HFFc6 (cell line): ENCODE data around the gene NLRP7. TPM values are rescaled to one million over a fixed set of nuclear protein-coding genes. Genes with fewer than 3 reads are reported as not detected.
"Not testable (repeated sequence)": the region's sequence is repeated elsewhere in the genome, so short reads cannot be mapped to it uniquely, and the experiment has no call there.

Experiments
- DNase-seq: peaks from one replicate; pipeline ENCODE4 v3.0.0-alpha.2; 2018
- H3K27ac Mint-ChIP-seq: 2 replicates; pipeline ENCODE4 v1.8.0; 2020; ENCODE audit warnings: mild to moderate bottlenecking, mixed read lengths
- H3K27me3 Mint-ChIP-seq: 2 replicates; pipeline ENCODE4 v1.8.0; 2021; ENCODE audit warnings: mild to moderate bottlenecking, moderate library complexity, mixed read lengths; ENCODE audit not compliant: insufficient read depth
- H3K36me3 Mint-ChIP-seq: 2 replicates; pipeline ENCODE4 v1.8.0; 2021; ENCODE audit warnings: low read depth, mixed read lengths
- H3K4me1 Mint-ChIP-seq: 2 replicates; pipeline ENCODE4 v1.8.0; 2020; ENCODE audit warnings: low read depth, mixed read lengths
- H3K4me3 Mint-ChIP-seq: 2 replicates; pipeline ENCODE4 v1.8.0; 2020; ENCODE audit warnings: mild to moderate bottlenecking, moderate library complexity, mixed read lengths
- H3K9me3 Mint-ChIP-seq: 2 replicates; pipeline ENCODE4 v1.8.0; 2020; ENCODE audit warnings: mild to moderate bottlenecking, mixed read lengths
- total RNA-seq, 6 experiments: library from RNA; stranded (reverse); fragmentation: NEBNext Ultra II Directional; extraction: Animal tissue kit (Norgen Biotek cat#: 25700); gene quantifications; 2 replicates in 1 of 6; 3 replicates in 5 of 6; pipeline ENCODE4 v1.2.3, GENCODE V29; 2021
- TF ChIP-seq, protein P1 (sequence below): fragments of 200-600 bp; sonication (generic); IDR thresholded peaks from 2 replicates; pipeline ENCODE4 v1.5.0; 2021; ENCODE audit warnings: antibody characterized with exemption, mild to moderate bottlenecking

Gene NLRP7
- total RNA-seq, 6 experiments from 2014 or later: not detected

DNA sequence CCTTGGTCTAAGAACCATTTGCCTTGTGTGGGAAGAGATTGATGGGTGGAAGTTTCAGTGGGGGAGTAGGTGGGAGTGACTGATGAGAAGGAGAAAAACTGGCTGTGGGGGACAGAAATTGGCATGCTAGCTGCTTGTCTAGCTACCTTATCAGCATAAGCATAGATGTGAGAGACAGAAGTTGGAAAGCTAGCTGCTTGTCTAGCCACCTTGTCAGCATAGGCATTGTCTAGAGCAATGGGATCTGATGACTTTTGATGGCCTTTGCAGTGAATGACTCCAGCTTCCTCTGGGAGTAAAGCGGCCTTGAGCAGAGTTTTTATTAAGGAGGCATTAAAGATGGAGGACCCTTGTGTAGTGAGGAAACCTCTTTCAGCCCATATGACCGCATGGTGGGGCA is 51.3 kb downstream of the NLRP7 start:
- 0 out of 2 replicates have a peak, but pooled peaks cover 10% of the 10 kb centered on the region for H3K36me3 Mint-ChIP-seq
- H3K27me3 Mint-ChIP-seq: peaks cover 1% of the 10 kb centered on the region
- peaks cover 54% of the 10 kb centered on the region for H3K9me3 Mint-ChIP-seq
- no peak overlapping the region for H3K4me3 Mint-ChIP-seq
- DNase-seq: no peak
- no peak overlapping the region for H3K27ac Mint-ChIP-seq
- TF ChIP-seq, protein P1, sequence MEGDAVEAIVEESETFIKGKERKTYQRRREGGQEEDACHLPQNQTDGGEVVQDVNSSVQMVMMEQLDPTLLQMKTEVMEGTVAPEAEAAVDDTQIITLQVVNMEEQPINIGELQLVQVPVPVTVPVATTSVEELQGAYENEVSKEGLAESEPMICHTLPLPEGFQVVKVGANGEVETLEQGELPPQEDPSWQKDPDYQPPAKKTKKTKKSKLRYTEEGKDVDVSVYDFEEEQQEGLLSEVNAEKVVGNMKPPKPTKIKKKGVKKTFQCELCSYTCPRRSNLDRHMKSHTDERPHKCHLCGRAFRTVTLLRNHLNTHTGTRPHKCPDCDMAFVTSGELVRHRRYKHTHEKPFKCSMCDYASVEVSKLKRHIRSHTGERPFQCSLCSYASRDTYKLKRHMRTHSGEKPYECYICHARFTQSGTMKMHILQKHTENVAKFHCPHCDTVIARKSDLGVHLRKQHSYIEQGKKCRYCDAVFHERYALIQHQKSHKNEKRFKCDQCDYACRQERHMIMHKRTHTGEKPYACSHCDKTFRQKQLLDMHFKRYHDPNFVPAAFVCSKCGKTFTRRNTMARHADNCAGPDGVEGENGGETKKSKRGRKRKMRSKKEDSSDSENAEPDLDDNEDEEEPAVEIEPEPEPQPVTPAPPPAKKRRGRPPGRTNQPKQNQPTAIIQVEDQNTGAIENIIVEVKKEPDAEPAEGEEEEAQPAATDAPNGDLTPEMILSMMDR: no peak
- no peaks in the 10 kb centered on the region for H3K4me1 Mint-ChIP-seq

DNA sequence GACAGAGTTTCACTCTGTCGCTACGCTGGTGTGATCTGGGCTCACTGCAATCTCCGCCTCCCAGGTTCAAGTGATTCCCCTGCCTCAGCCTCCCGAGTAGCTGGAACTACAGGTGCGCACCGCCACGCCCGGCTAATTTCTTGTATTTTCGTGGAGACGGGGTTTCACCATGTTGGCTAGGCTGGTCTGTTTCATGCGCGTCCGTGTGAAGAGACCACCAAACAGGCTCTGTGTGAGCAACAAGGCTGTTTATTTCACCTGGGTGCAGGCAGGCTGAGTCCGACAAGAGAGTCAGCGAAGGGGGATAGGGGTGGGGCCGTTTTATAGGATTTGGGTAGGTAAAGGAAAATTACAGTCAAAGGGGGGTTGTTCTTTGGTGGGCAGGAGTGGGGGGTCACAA is 53.2 kb downstream of the NLRP7 start:
- H3K27me3 Mint-ChIP-seq, H3K36me3 Mint-ChIP-seq, DNase-seq, H3K4me1 Mint-ChIP-seq, H3K27ac Mint-ChIP-seq, H3K4me3 Mint-ChIP-seq: not testable (repeated sequence)
- H3K9me3 Mint-ChIP-seq: peaks cover 50% of the 10 kb centered on the region

DNA sequence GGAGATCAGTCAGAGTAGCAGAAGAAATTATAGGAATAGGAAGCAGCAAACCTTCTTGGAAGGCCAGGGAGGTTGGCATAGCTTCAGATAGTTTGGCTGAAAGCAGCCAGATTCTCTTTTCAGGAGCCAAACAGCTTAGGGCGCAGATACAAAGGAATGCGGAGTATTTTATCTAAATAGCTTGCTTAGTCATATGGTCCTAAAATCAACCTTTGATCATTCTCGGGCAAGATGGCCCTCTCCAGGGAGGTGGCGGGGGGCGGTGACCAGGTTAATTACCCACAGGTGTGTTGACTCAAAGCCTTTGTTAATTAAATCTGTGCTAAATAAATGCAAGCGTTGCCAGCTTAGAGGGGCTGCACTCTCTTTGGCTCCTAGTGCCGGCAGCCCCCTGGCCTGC is 53.9 kb downstream of the NLRP7 start:
- DNase-seq: no peak
- H3K4me1 Mint-ChIP-seq: no peaks in the 10 kb centered on the region
- H3K4me3 Mint-ChIP-seq: no peak overlapping the region
- H3K27ac Mint-ChIP-seq: no peak overlapping the region
- peaks cover 43% of the 10 kb centered on the region for H3K9me3 Mint-ChIP-seq
- H3K27me3 Mint-ChIP-seq: no peaks in the 10 kb centered on the region; the same call in none of the 2 replicates
- TF ChIP-seq, protein P1: no peak
- H3K36me3 Mint-ChIP-seq: peaks cover 4% of the 10 kb centered on the region; the same call in 1 of the 2 replicates

DNA sequence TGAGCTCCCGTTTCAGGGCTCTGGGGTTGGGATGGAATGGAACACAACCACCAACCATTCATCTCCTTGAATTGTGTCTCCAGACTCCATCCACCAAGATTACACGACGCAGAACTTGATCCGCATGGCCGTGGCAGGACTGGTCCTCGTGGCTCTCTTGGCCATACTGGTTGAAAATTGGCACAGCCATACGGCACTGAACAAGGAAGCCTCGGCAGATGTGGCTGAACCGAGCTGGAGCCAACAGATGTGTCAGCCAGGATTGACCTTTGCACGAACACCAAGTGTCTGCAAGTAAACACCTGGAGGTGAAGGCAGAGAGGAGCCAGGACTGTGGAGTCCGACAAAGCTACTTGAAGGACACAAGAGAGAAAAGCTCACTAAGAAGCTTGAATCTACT is 57.8 kb downstream of the NLRP7 start:
- no peak overlapping the region for H3K27ac Mint-ChIP-seq
- TF ChIP-seq, protein P1: no peak
- H3K4me3 Mint-ChIP-seq: no peak overlapping the region
- H3K36me3 Mint-ChIP-seq: no peaks in the 10 kb centered on the region; the same call in none of the 2 replicates
- no peaks in the 10 kb centered on the region for H3K4me1 Mint-ChIP-seq
- no peaks in the 10 kb centered on the region; the same call in 1 of the 2 replicates for H3K27me3 Mint-ChIP-seq
- no peak for DNase-seq
- H3K9me3 Mint-ChIP-seq: peaks cover 36% of the 10 kb centered on the region

DNA sequence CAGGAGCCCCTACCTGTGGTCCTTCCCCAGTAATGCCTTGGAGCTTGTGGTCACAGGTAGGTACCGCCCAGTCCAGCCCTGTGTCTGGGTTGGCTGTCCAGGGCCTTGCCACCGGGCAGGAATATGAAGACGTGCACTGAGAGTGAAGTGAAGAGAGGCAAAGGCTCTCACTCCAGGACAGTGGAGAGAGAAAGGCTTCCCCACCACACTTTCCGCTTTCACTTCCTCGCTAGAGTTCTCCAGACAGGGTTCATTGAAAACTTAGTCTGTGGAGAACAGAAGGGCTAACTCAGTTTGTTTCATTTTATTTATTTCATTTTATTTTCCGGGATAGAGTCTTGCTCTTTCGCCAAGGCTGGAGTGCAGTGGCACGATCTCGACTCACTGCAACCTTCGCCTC is 59.1 kb downstream of the NLRP7 start:
- Mint-ChIP-seq H3K36me3 (no peaks in the 10 kb centered on the region; the same call in none of the 2 replicates), H3K4me3 (no peak overlapping the region), H3K4me1 (no peaks in the 10 kb centered on the region), H3K9me3 (peaks cover 33% of the 10 kb centered on the region), H3K27me3 (no peaks in the 10 kb centered on the region; the same call in 1 of the 2 replicates), H3K27ac (no peak overlapping the region)
- no peak for DNase-seq
- TF ChIP-seq, protein P1: no peak

DNA sequence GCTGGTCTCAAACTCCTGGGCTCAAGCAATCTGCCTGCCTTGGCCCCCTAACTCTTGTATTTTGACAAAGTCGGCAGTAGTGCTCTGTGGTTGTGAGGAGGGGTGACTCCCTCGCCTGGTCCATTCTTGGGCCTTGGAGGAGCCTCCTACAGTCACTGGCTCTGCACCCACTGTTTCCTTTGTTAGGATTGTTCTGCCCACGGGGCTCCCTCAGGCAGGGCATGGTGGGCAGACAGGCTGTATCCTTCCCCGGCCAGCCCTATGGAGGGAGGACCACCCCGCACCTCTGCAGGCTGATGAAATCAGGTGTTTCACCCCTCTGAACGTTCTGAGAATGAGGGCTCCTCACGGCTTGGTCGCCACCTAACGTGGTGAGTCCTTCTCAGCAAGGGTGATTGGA is 64.1 kb downstream of the NLRP7 start:
- Mint-ChIP-seq H3K9me3 (peaks cover 44% of the 10 kb centered on the region), H3K4me3 (no peak overlapping the region; the same call in 1 of the 2 replicates), H3K4me1 (no peaks in the 10 kb centered on the region), H3K27ac (no peak overlapping the region), H3K36me3 (peaks cover 5% of the 10 kb centered on the region; the same call in 1 of the 2 replicates), H3K27me3 (peaks cover 2% of the 10 kb centered on the region; the same call in 1 of the 2 replicates)
- DNase-seq: no peak
- TF ChIP-seq, protein P1: no peak
